BJ (cell line): Measurements from ENCODE around the gene LRRC8D. TPM values are rescaled to one million over a fixed set of nuclear protein-coding genes. Genes with fewer than 3 reads are reported as not detected.

Source experiments
- CTCF ChIA-PET: fragments of 350-600 bp; formaldehyde crosslinking; extraction: SDS; loops from one replicate; lab custom pipeline; 2021; ENCODE audit warnings: antibody characterized with exemption, inconsistent platforms; lab: Yijun Ruan, JAX
- POLR2A ChIA-PET: fragments of 300-600 bp; sonication (Branson Sonifier 250); formaldehyde crosslinking; extraction: SDS; loops from one replicate; lab custom pipeline; 2021; ENCODE audit warnings: antibody characterized with exemption; lab: Charles Lee
- DNase-seq: peaks from one replicate; pipeline ENCODE4 v3.0.0-alpha.2; 2011; ENCODE audit warnings: low read depth
- H3K27me3 ChIP-seq: 2 replicates; pipeline ENCODE4 v1.6.0; 2011; ENCODE audit warnings: low read length; ENCODE audit not compliant: control insufficient read depth, insufficient read depth
- H3K36me3 ChIP-seq: 2 replicates; pipeline ENCODE4 v1.5.1; 2011; ENCODE audit warnings: low read length; ENCODE audit not compliant: control insufficient read depth, insufficient read depth
- H3K4me3 ChIP-seq: 2 replicates; pipeline ENCODE4 v1.5.1; 2011; ENCODE audit warnings: low read depth, mild to moderate bottlenecking, control low read depth, low read length
- CTCF ChIP-seq: IDR thresholded peaks from 2 replicates; pipeline ENCODE4 v1.5.1; 2011; ENCODE audit warnings: low read depth, mild to moderate bottlenecking, control low read depth, inconsistent platforms, low read length, moderate library complexity; ENCODE audit not compliant: insufficient read depth
- polyA plus RNA-seq: library from polyadenylated mRNA; depleted of rRNA; stranded (reverse); fragments of >200 nt; gene quantifications from 2 replicates; pipeline ENCODE4 v1.2.3, GENCODE V29; 2011

Gene LRRC8D
- polyA plus RNA-seq, 1 experiment, result 51.9 TPM

GRCh38 chr1:89913353-89914095, 92.7 kb downstream of the LRRC8D start:
- no peak for TF ChIP-seq CTCF

GRCh38 chr1:89917353-89917752, 96.5 kb downstream of the LRRC8D start:
- TF ChIP-seq CTCF, result no peak
- CTCF ChIA-PET, result interaction anchor here (1.3 to 2.0 kb wide), 3 partner anchors 10 to 113 kb away, joined by 3 to 6 read pairs (median 4); no protein-coding TSS in a partner anchor
- no peaks in the 10 kb centered on the region for H3K36me3 ChIP-seq
- POLR2A ChIA-PET, result no interaction called here
- H3K4me3 ChIP-seq, result no peak overlapping the region
- no peak for DNase-seq
- H3K27me3 ChIP-seq, result no peaks in the 10 kb centered on the region

More at GRCh38 chr1:89913353-89914095, 92.7 kb downstream of the LRRC8D start:
- no peak for DNase-seq
- no peaks in the 10 kb centered on the region for H3K27me3 ChIP-seq
- ChIA-PET POLR2A (no interaction called here), CTCF (no interaction called here)
- no peaks in the 10 kb centered on the region for H3K36me3 ChIP-seq
- no peak overlapping the region for H3K4me3 ChIP-seq

GRCh38 chr1:89918127-89918793, 97.4 kb downstream of the LRRC8D start:
- DNase-seq, result no peak
- no peaks in the 10 kb centered on the region for H3K27me3 ChIP-seq
- no peak overlapping the region for H3K4me3 ChIP-seq
- ChIA-PET CTCF (interaction anchor here (0.9 to 2.0 kb wide), 4 partner anchors 10 to 128 kb away, joined by 3 to 8 read pairs (median 4); no protein-coding TSS in a partner anchor), POLR2A (no interaction called here)
- TF ChIP-seq CTCF, result no peak
- H3K36me3 ChIP-seq, result no peaks in the 10 kb centered on the region

- CTCF ChIA-PET, result interaction anchor here (0.9 to 1.9 kb wide), 3 partner anchors 9 to 128 kb away, joined by 3 to 8 read pairs (median 3); no protein-coding TSS in a partner anchor
- POLR2A ChIA-PET, result no interaction called here
- no peaks in the 10 kb centered on the region for H3K36me3 ChIP-seq
- H3K27me3 ChIP-seq, result no peaks in the 10 kb centered on the region
- no peak for DNase-seq
- H3K4me3 ChIP-seq, result no peak overlapping the region
- no peak for TF ChIP-seq CTCF
These were observed 97.9 kb downstream of the LRRC8D start for GRCh38 chr1:89918794-89919155.

- ChIA-PET CTCF (interaction anchor here (0.9 to 1.9 kb wide), 5 partner anchors 9 to 116 kb away, joined by 3 to 8 read pairs (median 3); no protein-coding TSS in a partner anchor), POLR2A (no interaction called here)
- DNase-seq, result no peak
- H3K27me3 ChIP-seq, result no peaks in the 10 kb centered on the region
- H3K36me3 ChIP-seq, result no peaks in the 10 kb centered on the region
- no peak for TF ChIP-seq CTCF
- H3K4me3 ChIP-seq, result no peak overlapping the region
These were observed 98.3 kb downstream of the LRRC8D start for GRCh38 chr1:89919174-89919573.
